Neural cell (in vitro differentiated cells): Measurements from ENCODE around the gene WDR77. TPM values are rescaled to one million over a fixed set of nuclear protein-coding genes. Genes with fewer than 3 reads are reported as not detected.

Experiments
- H2AFZ ChIP-seq: fragments of 200-600, 300-800 bp; sonication (generic), shearing (Covaris generic); 2 replicates; pipeline ENCODE4 v1.6.0; 2014; ENCODE audit warnings: low read depth, mild to moderate bottlenecking, antibody characterized with exemption, low read length, moderate library complexity
- H3F3A ChIP-seq: fragments of 200-600 bp; shearing (Covaris generic); 2 replicates; pipeline ENCODE4 v1.6.1; 2016; ENCODE audit warnings: mild to moderate bottlenecking, moderate library complexity, mixed read lengths, antibody characterized with exemption, low read length; ENCODE audit not compliant: insufficient read depth, poor library complexity, severe bottlenecking
- H3K27ac ChIP-seq: fragments of 200-600, 300-800 bp; sonication (generic), shearing (Covaris generic); 2 replicates; pipeline ENCODE4 v1.5.1; 2014; ENCODE audit warnings: mild to moderate bottlenecking, low read length, moderate library complexity
- H3K27me3 ChIP-seq: fragments of 300-800, 200-600 bp; sonication (generic), shearing (Covaris generic); 2 replicates; pipeline ENCODE4 v1.6.0; 2014; ENCODE audit warnings: mild to moderate bottlenecking, low read depth, low read length, moderate library complexity; ENCODE audit not compliant: insufficient read depth
- H3K36me3 ChIP-seq: fragments of 300-800, 200-600 bp; sonication (generic), shearing (Covaris generic); 2 replicates; pipeline ENCODE4 v1.5.1; 2014; ENCODE audit warnings: mild to moderate bottlenecking, antibody characterized with exemption, low read length, moderate library complexity; ENCODE audit not compliant: insufficient read depth
- H3K4me2 ChIP-seq: fragments of 300-800, 200-600 bp; sonication (generic), shearing (Covaris generic); 2 replicates; pipeline ENCODE4 v1.6.0; 2014; ENCODE audit warnings: mild to moderate bottlenecking, low read length
- H3K4me3 ChIP-seq: fragments of 300-800, 200-600 bp; sonication (generic), shearing (Covaris generic); 2 replicates; pipeline ENCODE4 v1.5.1; 2014; ENCODE audit warnings: mild to moderate bottlenecking, low read length, moderate library complexity
- H3K79me2 ChIP-seq: fragments of 200-600 bp; shearing (Covaris generic); replicated peaks from 2 replicates; pipeline ENCODE4 v1.6.0; 2014; ENCODE audit warnings: mild to moderate bottlenecking, low read length, moderate library complexity; ENCODE audit not compliant: insufficient read depth
- H3K9ac ChIP-seq: fragments of 300-800, 200-600 bp; sonication (generic), shearing (Covaris generic); 2 replicates; pipeline ENCODE4 v1.6.1; 2016; ENCODE audit warnings: mild to moderate bottlenecking, low read length, mixed read lengths
- H3K9me2 ChIP-seq: fragments of 200-600 bp; shearing (Covaris generic); 2 replicates; pipeline ENCODE4 v1.6.1; 2016; ENCODE audit warnings: mild to moderate bottlenecking, low read length, mixed read lengths; ENCODE audit not compliant: insufficient read depth
- H3K9me3 ChIP-seq: fragments of 200-600, 300-800 bp; sonication (generic), shearing (Covaris generic); 2 replicates; pipeline ENCODE4 v1.6.1; 2016; ENCODE audit warnings: mild to moderate bottlenecking, mixed run types, low read length, moderate library complexity, mixed read lengths
- H4K20me1 ChIP-seq: fragments of 200-600 bp; shearing (Covaris generic); 2 replicates; pipeline ENCODE4 v1.6.1; 2016; ENCODE audit warnings: mild to moderate bottlenecking, mixed run types; ENCODE audit not compliant: insufficient read depth
- CTCF ChIP-seq: fragments of 450-650 bp; IDR thresholded peaks from 2 replicates; pipeline ENCODE4 v1.5.1; 2014; ENCODE audit warnings: antibody characterized with exemption, mild to moderate bottlenecking, moderate library complexity; ENCODE audit not compliant: poor library complexity, severe bottlenecking
- EP300 ChIP-seq: fragments of 450-650 bp; conservative IDR thresholded peaks from 2 replicates; pipeline ENCODE4 v1.6.1; 2014; ENCODE audit warnings: antibody characterized with exemption, mild to moderate bottlenecking, moderate library complexity; ENCODE audit not compliant: poor library complexity, severe bottlenecking
- EZH2 ChIP-seq: fragments of 200-600, 300-800 bp; shearing (Covaris generic), sonication (generic); IDR thresholded peaks from 2 replicates; pipeline ENCODE4 v1.6.1; 2014; ENCODE audit warnings: antibody characterized with exemption, low read length, borderline replicate concordance, mild to moderate bottlenecking; ENCODE audit not compliant: insufficient read depth, poor library complexity, severe bottlenecking
- MXI1 ChIP-seq: fragments of 450-650 bp; conservative IDR thresholded peaks from 2 replicates; pipeline ENCODE4 v1.6.1; 2014; ENCODE audit warnings: antibody characterized with exemption, mild to moderate bottlenecking; ENCODE audit not compliant: poor library complexity, severe bottlenecking
- POLR2AphosphoS5 ChIP-seq: IDR thresholded peaks from 2 replicates; pipeline ENCODE4 v1.6.1; 2012
- RAD21 ChIP-seq: fragments of 450-650 bp; conservative IDR thresholded peaks from 2 replicates; pipeline ENCODE4 v1.6.1; 2014; ENCODE audit warnings: antibody characterized with exemption, mild to moderate bottlenecking, moderate library complexity
- REST ChIP-seq: IDR thresholded peaks from 2 replicates; pipeline ENCODE4 v1.6.1; 2012; ENCODE audit warnings: borderline replicate concordance
- SMC3 ChIP-seq: fragments of 450-650 bp; conservative IDR thresholded peaks from 2 replicates; pipeline ENCODE4 v1.6.1; 2014; ENCODE audit warnings: antibody characterized with exemption, mild to moderate bottlenecking, moderate library complexity; ENCODE audit not compliant: poor library complexity
- TAF1 ChIP-seq: IDR thresholded peaks from 2 replicates; pipeline ENCODE4 v1.6.1; 2012; ENCODE audit warnings: low read depth
- polyA plus RNA-seq: library from polyadenylated mRNA; depleted of rRNA; stranded (reverse); fragments of >200 nt; gene quantifications from 2 replicates; pipeline ENCODE4 v1.2.3, GENCODE V29; 2014

WDR77 gene
- polyA plus RNA-seq, 1 donor from 2014 or later = 63.6 TPM

- Histone ChIP-seq H3K4me3 (no peak overlapping the region), H3K79me2 (no peaks in the 10 kb centered on the region), H3K27ac (no peak overlapping the region), H3K36me3 (no peaks in the 10 kb centered on the region), H2AFZ (no peak overlapping the region), H3F3A (no peaks in the 10 kb centered on the region), H3K9me2 (no peaks in the 10 kb centered on the region), H3K4me2 (no peak overlapping the region), H3K27me3 (no peaks in the 10 kb centered on the region), H3K9me3 (no peaks in the 10 kb centered on the region), H4K20me1 (no peaks in the 10 kb centered on the region), H3K9ac (no peak overlapping the region)
- no peak for TF ChIP-seq SMC3
- no peak for TF ChIP-seq POLR2AphosphoS5
- TF ChIP-seq CTCF = no peak
- no peak for TF ChIP-seq EP300
- no peak for TF ChIP-seq EZH2
- no peak for TF ChIP-seq REST
- no peak for TF ChIP-seq RAD21
- TF ChIP-seq TAF1 = no peak
- TF ChIP-seq MXI1 = no peak
Measured at GRCh38 chr1:111404588-111404987, 44.5 kb downstream of the WDR77 start.

- Histone ChIP-seq H3K36me3 (no peaks in the 10 kb centered on the region), H3K9me3 (no peaks in the 10 kb centered on the region), H3K4me3 (no peak overlapping the region), H3K4me2 (no peak overlapping the region), H3F3A (no peaks in the 10 kb centered on the region), H3K9ac (no peak overlapping the region), H3K79me2 (no peaks in the 10 kb centered on the region), H3K27ac (no peak overlapping the region), H3K27me3 (no peaks in the 10 kb centered on the region), H4K20me1 (no peaks in the 10 kb centered on the region), H3K9me2 (no peaks in the 10 kb centered on the region), H2AFZ (no peak overlapping the region)
- TF ChIP-seq CTCF (no peak), MXI1 (no peak), EP300 (no peak)
Measured at GRCh38 chr1:111402083-111402482, 47.0 kb downstream of the WDR77 start.
